ENCODE data around the gene TBATA.

DNA sequence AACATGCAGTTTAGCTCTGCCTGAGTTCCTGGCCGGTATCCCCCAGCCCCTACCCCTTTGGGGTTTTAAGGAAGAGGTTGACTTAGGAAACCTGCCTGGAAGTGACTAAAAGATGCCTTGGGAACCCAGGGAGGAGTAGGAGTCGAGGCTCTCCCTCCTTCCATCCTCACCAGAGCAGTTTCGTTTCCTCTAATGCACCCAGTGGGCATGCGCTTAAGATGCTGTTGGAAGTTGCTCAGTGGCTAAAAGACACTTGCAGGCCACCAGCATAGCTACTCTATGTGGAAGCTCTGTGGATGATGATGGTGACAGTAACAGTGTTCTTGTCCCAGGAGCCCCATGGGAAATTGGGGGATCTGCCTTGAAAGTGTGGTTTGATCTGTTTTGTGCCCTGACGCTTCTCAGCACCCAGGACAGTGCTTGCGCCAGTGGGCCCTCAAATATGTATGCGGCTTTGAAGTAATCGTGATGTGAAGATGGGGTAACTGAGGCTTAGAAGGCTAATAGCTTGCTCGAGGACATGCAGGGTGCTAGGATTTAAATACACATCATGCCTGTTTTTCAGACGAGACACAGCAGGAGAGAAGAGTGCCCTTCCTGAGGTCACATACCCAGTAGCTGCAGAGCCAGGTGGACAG is 32.0 kb downstream of the TBATA start:
- TF ChIP-seq, protein P1, sequence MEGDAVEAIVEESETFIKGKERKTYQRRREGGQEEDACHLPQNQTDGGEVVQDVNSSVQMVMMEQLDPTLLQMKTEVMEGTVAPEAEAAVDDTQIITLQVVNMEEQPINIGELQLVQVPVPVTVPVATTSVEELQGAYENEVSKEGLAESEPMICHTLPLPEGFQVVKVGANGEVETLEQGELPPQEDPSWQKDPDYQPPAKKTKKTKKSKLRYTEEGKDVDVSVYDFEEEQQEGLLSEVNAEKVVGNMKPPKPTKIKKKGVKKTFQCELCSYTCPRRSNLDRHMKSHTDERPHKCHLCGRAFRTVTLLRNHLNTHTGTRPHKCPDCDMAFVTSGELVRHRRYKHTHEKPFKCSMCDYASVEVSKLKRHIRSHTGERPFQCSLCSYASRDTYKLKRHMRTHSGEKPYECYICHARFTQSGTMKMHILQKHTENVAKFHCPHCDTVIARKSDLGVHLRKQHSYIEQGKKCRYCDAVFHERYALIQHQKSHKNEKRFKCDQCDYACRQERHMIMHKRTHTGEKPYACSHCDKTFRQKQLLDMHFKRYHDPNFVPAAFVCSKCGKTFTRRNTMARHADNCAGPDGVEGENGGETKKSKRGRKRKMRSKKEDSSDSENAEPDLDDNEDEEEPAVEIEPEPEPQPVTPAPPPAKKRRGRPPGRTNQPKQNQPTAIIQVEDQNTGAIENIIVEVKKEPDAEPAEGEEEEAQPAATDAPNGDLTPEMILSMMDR (IDR thresholded peaks at IDR 0.05 in 8 of 11, conservative IDR thresholded peaks at IDR 0.05 in 3 of 11) = no peak
- no peak for TF ChIP-seq POLR2A (IDR thresholded peaks at IDR 0.05)

Measured in spleen (tissue), 7 donors.